ENCODE results near the gene BCKDHB.

- TF ChIP-seq CEBPB (IDR thresholded peaks at IDR 0.05) (no peak), MAX (IDR thresholded peaks at IDR 0.05) (no peak), TAF1 (IDR thresholded peaks at IDR 0.05; ENCODE audit: low read depth) (no peak), USF1 (IDR thresholded peaks at IDR 0.05) (no peak), REST (IDR thresholded peaks at IDR 0.05; ENCODE audit: low read depth) (no peak), TEAD4 (IDR thresholded peaks at IDR 0.05) (no peak), RAD21 (IDR thresholded peaks at IDR 0.05; ENCODE audit: low read depth) (no peak), CREB1 (IDR thresholded peaks at IDR 0.05; ENCODE audit: low read depth) (no peak), TCF12 (IDR thresholded peaks at IDR 0.05; ENCODE audit: low read depth) (no peak), YY1 (IDR thresholded peaks at IDR 0.05; ENCODE audit: low read depth) (no peak)
Measured at GRCh38 chr6:80151635-80152034, 45.2 kb downstream of the BCKDHB start.

All from Ishikawa (cell line).